Keratinocyte (primary cell): Measurements from ENCODE around the gene TIE1. TPM values are rescaled to one million over a fixed set of nuclear protein-coding genes. Genes with fewer than 3 reads are reported as not detected.

Experiments
- DNase-seq: peaks from one replicate; pipeline ENCODE4 v3.0.0-alpha.2; 2011; ENCODE audit warnings: low read depth, missing footprints, low spot score
- FAIRE-seq: peaks from 2 replicates; lab custom pipeline; 2011; peaks lifted over from hg19 to GRCh38; lab: Jason Lieb, UNC
- H2AFZ ChIP-seq: 2 replicates; pipeline ENCODE4 v1.6.0; 2012; ENCODE audit warnings: low read length, control low read depth, inconsistent platforms; ENCODE audit not compliant: control insufficient read depth
- H3K27ac ChIP-seq: 2 replicates; pipeline ENCODE4 v1.5.1; 2011; ENCODE audit warnings: low read length; ENCODE audit not compliant: control insufficient read depth, insufficient read depth
- H3K27me3 ChIP-seq: 3 replicates; pipeline ENCODE4 v1.6.0; 2011; ENCODE audit warnings: low read length; ENCODE audit not compliant: control insufficient read depth, insufficient read depth; ENCODE audit errors: extremely low read depth
- H3K36me3 ChIP-seq, 2 experiments: 2 replicates in 1 of 2; 3 replicates in 1 of 2; pipeline ENCODE4 v1.5.1; 2011; ENCODE audit warnings: low read length in 2 of 2, mild to moderate bottlenecking in 1 of 2; ENCODE audit not compliant: control insufficient read depth in 2 of 2, insufficient read depth in 2 of 2; ENCODE audit errors: extremely low read depth in 1 of 2
- H3K4me1 ChIP-seq: 3 replicates; pipeline ENCODE4 v1.5.1; 2011; ENCODE audit warnings: low read length; ENCODE audit not compliant: control insufficient read depth, insufficient read depth; ENCODE audit errors: extremely low read depth
- H3K4me2 ChIP-seq: 3 replicates; pipeline ENCODE4 v1.6.0; 2011; ENCODE audit warnings: low read depth, low read length; ENCODE audit not compliant: control insufficient read depth, insufficient read depth; ENCODE audit errors: extremely low read depth
- H3K4me3 ChIP-seq, 3 experiments: fragments of 200-600 bp in 1 of 3; sonication (generic) in 1 of 3; 2 replicates in 2 of 3; 3 replicates in 1 of 3; pipeline ENCODE4 v1.5.1; 2011 to 2016; ENCODE audit warnings: low read length in 3 of 3, mild to moderate bottlenecking in 3 of 3, control low read depth in 2 of 3, inconsistent platforms in 1 of 3, low read depth in 1 of 3, mixed read lengths in 1 of 3, mixed run types in 1 of 3, moderate library complexity in 1 of 3; ENCODE audit not compliant: control insufficient read depth in 2 of 3, insufficient read depth in 2 of 3; ENCODE audit errors: extremely low read depth in 1 of 3
- H3K79me2 ChIP-seq: 2 replicates; pipeline ENCODE4 v1.6.0; 2012; ENCODE audit warnings: low read length; ENCODE audit not compliant: control insufficient read depth, insufficient read depth
- H3K9ac ChIP-seq: 3 replicates; pipeline ENCODE4 v1.6.0; 2011; ENCODE audit warnings: low read length; ENCODE audit not compliant: control insufficient read depth, insufficient read depth; ENCODE audit errors: extremely low read depth
- H3K9me1 ChIP-seq: 3 replicates; pipeline ENCODE4 v1.6.0; 2011; ENCODE audit warnings: low read length; ENCODE audit not compliant: control insufficient read depth, insufficient read depth; ENCODE audit errors: extremely low read depth
- H3K9me3 ChIP-seq: 2 replicates; pipeline ENCODE4 v1.5.1; 2012; ENCODE audit warnings: low read depth, low read length; ENCODE audit not compliant: control insufficient read depth
- H4K20me1 ChIP-seq: 3 replicates; pipeline ENCODE4 v1.6.0; 2011; ENCODE audit warnings: low read length; ENCODE audit not compliant: control insufficient read depth, insufficient read depth; ENCODE audit errors: extremely low read depth
- CTCF ChIP-seq, 3 experiments: IDR thresholded peaks in 1 of 3; conservative IDR thresholded peaks in 1 of 3; optimal IDR thresholded peaks in 1 of 3; 2 replicates in 2 of 3; 3 replicates in 1 of 3; pipeline versions ENCODE3 to v1.5.1; 2011; ENCODE audit warnings: low read length in 3 of 3, mild to moderate bottlenecking in 3 of 3, moderate library complexity in 2 of 3, control low read depth in 1 of 3, inconsistent platforms in 1 of 3; ENCODE audit not compliant: insufficient read depth in 2 of 3; ENCODE audit errors: extremely low read depth in 1 of 3
- EZH2 ChIP-seq: IDR thresholded peaks from one replicate; pipeline ENCODE4 v1.6.1; 2012; ENCODE audit warnings: inconsistent platforms, mild to moderate bottlenecking, low read length, moderate library complexity
- dilution Hi-C: fragments of 300-500 bp; cut with MboI; formaldehyde crosslinking; loops from one replicate; pipeline ENCODE4 v1.7.0; 2020; ENCODE audit warnings: low sequenced_read_pairs; ENCODE audit not compliant: extremely low pct_ligation_motif_present
- polyA plus RNA-seq, 5 experiments: library from polyadenylated mRNA; depleted of rRNA in 3 of 5; stranded (reverse) in 3 of 5; stranded (forward) in 1 of 5; unstranded in 1 of 5; fragments of >200 nt; gene quantifications; 1 replicate in 1 of 5; 2 replicates in 3 of 5; 3 replicates in 1 of 5; pipeline versions ENCODE4 v1.2.1 to v1.2.3, GENCODE V29; 2011 to 2012; ENCODE audit warnings: missing spikeins in 2 of 5, low read depth in 1 of 5, low replicate concordance in 1 of 5

The TIE1 gene
- polyA plus RNA-seq, 1 donor (not counting 4 experiments of a cell fraction or from before 2014, with no cell fraction given) = not detected

- Histone ChIP-seq H3K4me1 (peaks cover 3% of the 10 kb centered on the region), H3K27ac (no peak overlapping the region), H3K79me2 (no peaks in the 10 kb centered on the region), H3K4me3 (no peak overlapping the region), H3K27me3 (no peaks in the 10 kb centered on the region), H3K9me3 (no peaks in the 10 kb centered on the region), H3K9ac (no peak overlapping the region), H3K4me2 (no peak overlapping the region), H2AFZ (no peak overlapping the region), H3K36me3 (no peaks in the 10 kb centered on the region), H4K20me1 (no peaks in the 10 kb centered on the region), H3K9me1 (no peaks in the 10 kb centered on the region)
- FAIRE-seq (no peak), DNase-seq (no peak)
- dilution Hi-C loops = no loop called here
- no peak for TF ChIP-seq CTCF (optimal IDR thresholded peaks at IDR 0.05 in 1 of 3, IDR thresholded peaks at IDR 0.05 in 1 of 3, conservative IDR thresholded peaks at IDR 0.05 in 1 of 3; ENCODE audit: extremely low read depth in 1 of 3, insufficient read depth in 2 of 3, low read length in 3 of 3)
- TF ChIP-seq EZH2 = no peak
Measured at GRCh38 chr1:43265431-43265830, 35.4 kb upstream of the TIE1 start.

- no peak overlapping the region for H3K27ac ChIP-seq
- H3K9me3 ChIP-seq = no peaks in the 10 kb centered on the region
- no peaks in the 10 kb centered on the region for H3K9me1 ChIP-seq
- dilution Hi-C loops = no loop called here
- no peaks in the 10 kb centered on the region for H3K27me3 ChIP-seq
- H3K4me1 ChIP-seq = peaks cover 11% of the 10 kb centered on the region
- H4K20me1 ChIP-seq = no peaks in the 10 kb centered on the region
- H2AFZ ChIP-seq = no peak overlapping the region
- no peaks in the 10 kb centered on the region for H3K79me2 ChIP-seq
- no peak overlapping the region for H3K9ac ChIP-seq
- TF ChIP-seq EZH2 = no peak
- TF ChIP-seq CTCF (optimal IDR thresholded peaks at IDR 0.05 in 1 of 3, IDR thresholded peaks at IDR 0.05 in 1 of 3, conservative IDR thresholded peaks at IDR 0.05 in 1 of 3; ENCODE audit: extremely low read depth in 1 of 3, insufficient read depth in 2 of 3, low read length in 3 of 3) = no peak
- no peaks in the 10 kb centered on the region for H3K36me3 ChIP-seq
- no peak for FAIRE-seq
- H3K4me2 ChIP-seq = no peak overlapping the region
- H3K4me3 ChIP-seq = no peak overlapping the region
- DNase-seq = no peak
Measured at GRCh38 chr1:43266881-43267280, 33.9 kb upstream of the TIE1 start.
